Activated CD4-positive, alpha-beta T cell treated with anti-CD3 and anti-CD28 coated beads, Interleukin-2, Interleukin-6, amounts not matched to agents 100 ng/mL and 50 ng/mL, durations not matched to agents 16 hours and 8 hours (primary cell): Measurements from ENCODE around the gene SPDL1.

Source experiments
- DNase-seq: peaks from one replicate; pipeline ENCODE4 v3.0.0-alpha.2; 2020

SPDL1 gene, protein sequence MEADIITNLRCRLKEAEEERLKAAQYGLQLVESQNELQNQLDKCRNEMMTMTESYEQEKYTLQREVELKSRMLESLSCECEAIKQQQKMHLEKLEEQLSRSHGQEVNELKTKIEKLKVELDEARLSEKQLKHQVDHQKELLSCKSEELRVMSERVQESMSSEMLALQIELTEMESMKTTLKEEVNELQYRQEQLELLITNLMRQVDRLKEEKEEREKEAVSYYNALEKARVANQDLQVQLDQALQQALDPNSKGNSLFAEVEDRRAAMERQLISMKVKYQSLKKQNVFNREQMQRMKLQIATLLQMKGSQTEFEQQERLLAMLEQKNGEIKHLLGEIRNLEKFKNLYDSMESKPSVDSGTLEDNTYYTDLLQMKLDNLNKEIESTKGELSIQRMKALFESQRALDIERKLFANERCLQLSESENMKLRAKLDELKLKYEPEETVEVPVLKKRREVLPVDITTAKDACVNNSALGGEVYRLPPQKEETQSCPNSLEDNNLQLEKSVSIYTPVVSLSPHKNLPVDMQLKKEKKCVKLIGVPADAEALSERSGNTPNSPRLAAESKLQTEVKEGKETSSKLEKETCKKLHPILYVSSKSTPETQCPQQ

DNA sequence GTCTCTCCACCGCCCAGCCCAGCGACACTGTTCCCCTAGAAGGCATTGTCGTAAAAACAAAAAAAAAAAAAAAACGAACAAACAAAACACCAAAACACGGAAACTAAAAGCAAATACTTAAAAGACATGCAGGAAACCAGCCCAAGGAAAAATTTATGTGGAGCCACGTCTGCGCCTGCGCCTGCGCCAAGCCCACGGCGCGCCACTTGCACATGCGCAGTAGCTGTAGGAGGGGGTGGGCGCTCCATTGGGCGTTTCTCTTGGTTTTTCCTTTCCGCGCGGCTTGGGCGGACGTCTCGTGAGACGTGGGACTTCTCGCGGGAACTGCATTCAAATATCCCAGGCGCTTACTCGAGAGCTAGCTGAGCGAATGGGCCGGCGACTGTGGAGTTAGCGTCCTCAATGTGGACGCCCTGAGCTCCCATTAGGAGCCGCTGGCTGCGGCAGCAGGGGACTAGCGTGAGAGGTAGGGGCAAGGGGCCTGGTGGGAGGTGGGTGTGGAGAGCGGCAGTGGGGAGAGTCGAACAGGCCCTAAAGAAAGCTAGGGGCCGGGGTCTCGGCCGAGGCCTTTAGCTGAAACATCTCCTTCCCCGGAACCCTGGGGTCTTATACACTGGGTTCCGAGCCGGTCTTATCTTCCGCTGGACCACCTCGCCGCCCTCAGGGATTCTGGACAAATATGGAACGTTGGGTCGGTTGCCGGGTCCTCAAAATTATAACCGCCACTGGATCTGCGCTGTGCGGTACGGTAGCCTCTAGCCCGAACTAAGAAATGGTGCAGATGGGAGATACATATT lies at the start of gene SPDL1:
Gene SPDL1 (plus strand): TSS at position 350 of the 797 bp plus-strand sequence. CDS start 4,644 bp downstream, outside the sequence.
- DNase-seq: peak; percentile 97

DNA sequence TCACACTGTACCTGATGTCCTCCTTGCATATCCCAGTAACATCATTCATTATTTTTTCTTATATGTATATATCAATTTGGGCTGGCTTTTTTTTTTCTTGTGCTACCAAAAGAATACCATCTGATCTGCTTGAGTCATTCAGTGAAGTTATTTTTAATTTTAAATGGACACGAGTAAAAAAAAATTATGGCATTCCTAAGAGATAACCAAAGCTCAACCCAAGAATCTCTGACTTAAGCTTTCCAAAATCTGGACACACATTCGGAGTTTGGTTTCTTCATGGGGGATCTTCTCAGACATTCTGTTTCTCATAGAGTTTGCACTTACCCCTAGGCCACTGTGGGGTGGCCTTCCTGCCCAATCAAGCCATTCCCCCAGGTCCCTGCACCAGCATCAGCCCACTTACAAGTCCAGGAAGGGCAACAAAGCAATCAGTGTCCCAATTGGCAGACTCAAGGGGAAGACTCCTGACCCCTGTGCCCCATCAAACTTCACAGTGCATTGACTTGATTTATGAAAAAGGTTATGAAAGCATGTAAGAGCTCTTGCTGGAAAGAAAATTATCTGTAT lies 49.2 kb upstream of the SPDL1 start:
- DNase-seq: no peak

DNA sequence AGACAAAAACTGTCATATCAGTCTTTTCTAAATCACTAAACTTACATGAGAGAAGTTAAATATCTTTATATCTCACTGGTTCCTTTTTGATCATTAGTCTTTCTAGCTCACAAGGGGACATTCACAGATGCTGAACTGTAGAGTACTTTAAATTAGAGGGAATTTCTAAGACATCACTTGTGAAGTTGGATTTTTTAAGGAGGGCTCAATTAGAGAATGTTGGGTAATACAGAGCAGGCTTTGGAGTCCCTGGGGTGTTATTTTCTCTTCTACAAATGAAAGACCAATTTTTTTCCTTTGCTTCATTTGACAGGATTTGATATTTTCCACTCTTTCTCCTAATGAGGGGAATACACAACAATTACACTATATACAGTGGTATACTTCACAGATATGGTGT lies 48.6 kb upstream of the SPDL1 start:
- DNase-seq: no peak

DNA sequence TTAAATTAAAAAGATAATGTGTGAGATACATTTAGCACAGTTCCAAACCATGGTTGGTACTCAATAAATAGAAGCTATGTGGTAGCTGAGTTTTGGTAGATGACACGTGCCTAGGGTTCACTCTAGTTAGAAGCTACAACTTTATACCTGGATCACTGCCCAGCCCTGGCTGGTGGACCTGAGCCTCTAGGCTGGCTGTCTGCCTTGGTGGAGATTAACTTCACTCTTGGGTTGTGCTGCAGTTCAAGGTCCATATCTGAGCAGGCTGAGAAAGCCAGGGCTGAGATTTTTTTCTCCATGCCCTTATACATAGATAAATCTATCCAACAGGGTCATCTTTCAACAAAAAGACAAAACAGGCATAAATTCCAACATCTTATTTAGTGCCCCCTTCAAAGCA lies 44.6 kb upstream of the SPDL1 start:
- DNase-seq: no peak

DNA sequence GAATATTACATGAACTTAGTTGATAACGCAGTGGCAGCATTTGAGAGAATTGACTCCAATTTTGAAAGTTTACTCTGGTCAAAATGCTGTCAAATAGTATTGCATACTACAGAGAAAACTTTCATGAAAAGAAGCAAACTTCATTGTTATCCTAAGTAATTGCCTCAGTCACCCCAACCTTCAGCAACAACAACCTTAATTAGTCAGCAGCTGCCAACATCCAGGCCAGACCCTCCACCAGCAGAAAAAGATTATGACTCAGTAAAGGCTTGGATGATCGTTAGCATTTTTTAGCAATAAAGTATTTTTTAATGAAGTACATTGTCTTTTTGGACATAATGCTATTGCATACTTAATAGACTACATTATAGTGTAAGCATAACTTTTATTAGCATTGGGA lies 40.8 kb upstream of the SPDL1 start:
- no peak for DNase-seq

DNA sequence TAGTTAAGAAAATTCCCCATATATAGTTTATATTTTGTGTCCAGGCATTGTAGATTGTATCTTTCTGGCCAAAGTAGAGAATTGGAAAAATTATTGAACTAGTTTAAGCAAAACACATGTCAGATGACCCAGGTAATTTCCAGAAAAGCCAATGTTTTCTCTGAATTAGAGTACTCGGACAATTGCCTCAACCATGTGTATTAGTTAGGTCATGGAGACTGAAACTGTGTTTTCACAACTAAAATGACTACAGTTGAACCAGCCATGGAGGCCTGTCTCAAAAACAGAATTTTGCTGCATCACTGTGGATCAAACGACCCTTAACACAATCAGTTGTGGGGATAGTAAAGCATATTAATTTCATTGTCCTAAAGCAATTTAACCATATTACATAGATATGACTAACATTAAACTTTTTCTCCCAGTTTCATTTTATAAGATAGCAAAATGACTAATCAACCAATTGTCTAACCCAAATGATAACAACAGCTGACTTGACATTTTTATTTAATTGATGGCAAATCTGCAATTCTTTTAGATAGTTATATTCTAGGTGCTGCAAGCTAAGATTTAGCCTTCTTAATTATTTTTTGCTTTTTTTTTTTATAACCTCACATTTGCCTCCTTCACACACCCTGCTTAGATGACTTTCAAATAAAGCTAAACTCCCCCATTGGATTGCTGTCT lies 39.2 kb upstream of the SPDL1 start:
- no peak for DNase-seq

DNA sequence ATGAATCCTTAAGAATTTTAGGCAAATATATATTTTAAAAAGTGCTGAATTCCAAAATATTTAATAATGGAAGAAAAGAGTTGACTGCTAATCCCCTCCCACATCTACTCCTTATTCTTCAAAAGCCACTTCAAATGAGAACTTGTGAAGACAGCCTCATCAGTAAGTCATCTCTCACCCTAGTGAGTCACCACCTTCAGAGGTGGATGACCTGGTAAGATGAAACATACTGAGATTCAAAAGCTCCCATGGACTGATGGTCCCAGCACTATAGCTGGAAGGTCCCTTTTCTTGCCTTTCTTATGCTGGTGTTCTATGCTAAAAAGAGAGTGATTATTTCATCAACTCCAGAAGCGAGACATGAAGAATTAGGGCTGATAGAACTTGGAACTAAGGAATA lies 37.8 kb upstream of the SPDL1 start:
- DNase-seq: peak; percentile 53

DNA sequence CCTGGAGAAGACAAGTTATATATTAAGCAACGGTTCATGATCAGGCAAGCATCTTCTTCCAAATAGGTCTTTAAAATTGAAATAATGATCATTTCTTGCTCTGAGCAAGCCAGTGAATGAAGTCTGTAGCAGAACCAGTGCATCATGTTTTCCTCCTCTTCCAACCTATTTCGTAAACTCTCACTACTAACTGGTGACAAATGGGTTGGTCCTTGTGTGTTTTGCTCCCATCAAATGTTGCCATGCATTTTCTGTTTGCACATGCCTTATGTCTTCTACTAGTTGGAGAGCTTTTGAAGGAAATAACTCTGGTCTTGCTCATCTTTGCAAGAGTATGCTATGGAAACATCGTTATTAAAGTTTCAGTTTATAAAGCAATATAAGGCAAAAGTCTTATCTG lies 37.2 kb upstream of the SPDL1 start:
- DNase-seq: no peak

DNA sequence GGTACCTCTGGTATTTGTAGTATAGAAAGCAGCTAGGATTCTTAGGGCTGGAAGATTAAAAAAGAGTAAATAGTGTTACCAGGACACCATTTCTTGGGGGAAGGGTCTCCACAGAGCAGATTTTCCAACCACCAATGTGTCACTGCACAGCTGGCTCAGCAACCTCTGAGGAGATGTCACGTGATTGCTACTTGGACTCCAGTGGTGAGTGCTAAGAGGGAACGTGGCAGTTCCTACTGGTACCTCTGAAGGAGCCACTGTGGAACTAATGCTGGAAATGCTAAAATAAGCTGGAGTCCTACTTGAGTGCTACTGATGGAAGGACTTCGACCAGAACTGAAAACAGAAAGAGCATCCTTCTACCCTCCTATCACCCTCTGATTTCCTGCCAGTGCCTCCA lies 36.1 kb upstream of the SPDL1 start:
- DNase-seq: no peak

DNA sequence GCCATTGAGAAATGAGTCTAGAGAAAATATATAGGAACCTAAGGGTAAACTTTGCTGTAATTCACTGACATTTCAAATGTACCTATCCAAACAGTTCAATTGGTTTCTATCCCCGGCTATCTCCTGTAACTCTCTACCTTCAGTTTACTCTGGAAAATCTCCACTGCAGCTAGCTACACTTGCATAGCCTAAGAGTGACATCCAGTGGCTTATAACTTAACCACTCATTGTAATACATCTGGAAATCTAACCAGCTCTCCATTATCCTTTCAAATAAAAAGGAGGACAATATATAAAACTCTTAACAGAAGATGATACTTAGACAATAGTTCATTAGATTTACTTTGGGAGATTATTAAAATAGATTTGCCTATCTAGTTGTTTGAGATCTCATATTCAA lies 35.3 kb upstream of the SPDL1 start:
- DNase-seq: peak; percentile 6

DNA sequence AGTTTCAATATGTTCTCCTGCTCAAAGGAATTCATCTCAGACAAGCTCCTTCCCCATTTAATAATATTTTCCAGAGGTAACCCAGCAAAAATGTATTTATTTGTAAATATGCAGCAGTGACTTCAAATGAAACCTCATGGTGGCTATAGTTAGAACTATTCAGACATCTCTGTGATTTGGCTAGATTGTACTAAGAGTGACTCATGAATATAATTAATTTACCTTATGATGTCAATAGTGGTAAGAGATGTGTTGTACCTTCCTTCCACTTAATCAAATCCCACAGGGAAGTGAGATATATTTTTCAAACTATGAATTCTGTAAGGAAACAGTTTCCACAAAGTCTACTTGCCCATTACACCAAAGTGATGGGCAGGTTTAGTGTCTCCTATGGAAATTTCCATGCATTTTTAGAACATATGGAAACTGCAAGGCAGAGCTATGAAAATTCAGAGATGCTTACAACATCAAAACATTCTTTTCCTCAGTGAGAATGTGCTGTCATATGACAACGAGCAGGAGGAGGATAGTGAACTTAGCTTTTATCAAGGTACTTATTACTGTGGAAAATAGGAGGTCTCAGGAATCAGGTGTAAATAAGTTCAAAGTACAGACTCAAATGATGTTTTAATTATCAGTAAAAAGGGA lies 34.0 kb upstream of the SPDL1 start:
- DNase-seq: no peak

DNA sequence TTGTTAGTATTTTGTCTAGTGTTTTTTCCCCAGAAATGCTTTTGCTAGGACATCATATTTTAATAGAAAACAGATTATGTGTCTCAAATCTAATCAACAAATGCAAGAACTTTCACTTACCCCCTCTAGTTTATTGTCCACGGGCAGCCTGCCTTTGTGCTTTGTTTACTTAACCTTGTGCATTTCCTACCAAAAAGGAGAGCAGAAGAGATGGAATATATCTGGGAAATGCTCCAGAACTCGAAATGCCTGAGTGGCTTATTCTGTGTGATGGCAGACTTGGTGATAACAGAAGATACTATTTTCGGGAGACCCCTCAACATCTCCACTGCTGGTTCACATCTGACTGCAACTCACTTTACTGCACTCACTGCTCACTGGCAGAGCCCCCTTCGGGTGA lies 33.3 kb upstream of the SPDL1 start:
- DNase-seq: no peak

DNA sequence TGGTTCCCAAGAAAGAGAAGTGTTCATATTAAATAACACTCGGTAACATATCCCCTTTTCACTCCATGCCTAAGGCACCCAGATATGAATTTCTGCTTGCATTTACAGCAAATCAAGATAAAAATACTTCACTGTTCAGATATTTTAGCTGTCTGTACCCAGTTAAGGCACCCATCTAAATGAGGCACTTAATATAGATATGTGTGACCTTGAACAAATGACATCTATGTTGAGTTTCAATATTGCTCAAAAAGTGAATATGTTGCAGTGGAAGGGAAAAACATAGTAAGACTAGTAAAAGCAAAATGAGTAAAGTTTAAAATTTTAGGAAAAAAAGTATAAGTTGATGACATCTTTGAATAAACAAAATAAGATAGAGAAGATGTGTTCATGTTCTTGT lies 32.4 kb upstream of the SPDL1 start:
- DNase-seq: peak; percentile 11

DNA sequence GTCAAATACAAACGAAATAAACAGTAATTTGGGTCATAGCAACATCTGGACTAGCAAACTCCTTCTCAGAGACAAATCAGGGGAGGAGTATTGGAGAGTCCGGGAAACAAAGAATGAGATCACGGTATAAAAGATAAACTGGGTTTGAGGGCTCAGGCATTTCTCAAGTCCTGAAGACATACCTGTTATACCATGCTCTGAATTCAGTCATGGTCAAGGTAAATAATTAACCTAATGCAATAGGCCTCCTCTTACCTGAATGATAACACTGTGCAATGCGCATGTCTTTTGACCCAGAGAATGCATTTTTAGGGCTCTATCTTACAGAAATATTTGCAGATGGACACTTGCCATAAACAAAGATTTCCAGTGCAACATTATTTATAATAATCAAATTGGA lies 31.9 kb upstream of the SPDL1 start:
- no peak for DNase-seq

DNA sequence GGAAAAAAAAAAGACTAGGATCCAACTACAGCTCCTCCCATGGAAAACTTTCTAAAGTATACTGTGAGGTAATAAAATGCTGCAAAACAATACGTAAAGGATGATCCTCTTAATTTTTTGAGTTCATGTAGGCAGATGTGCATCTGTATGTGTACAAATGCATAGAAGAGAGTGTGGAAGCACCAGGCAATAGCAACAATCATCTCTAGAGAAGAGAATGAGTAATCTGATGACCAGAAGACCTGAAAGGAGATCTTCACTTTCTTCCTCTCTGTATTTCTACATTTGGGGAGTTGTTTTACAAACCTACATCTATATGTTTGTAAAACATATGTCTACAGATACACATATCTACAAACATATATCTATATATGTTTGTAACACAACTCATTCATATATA lies 29.3 kb upstream of the SPDL1 start:
- peak; percentile 8 for DNase-seq

DNA sequence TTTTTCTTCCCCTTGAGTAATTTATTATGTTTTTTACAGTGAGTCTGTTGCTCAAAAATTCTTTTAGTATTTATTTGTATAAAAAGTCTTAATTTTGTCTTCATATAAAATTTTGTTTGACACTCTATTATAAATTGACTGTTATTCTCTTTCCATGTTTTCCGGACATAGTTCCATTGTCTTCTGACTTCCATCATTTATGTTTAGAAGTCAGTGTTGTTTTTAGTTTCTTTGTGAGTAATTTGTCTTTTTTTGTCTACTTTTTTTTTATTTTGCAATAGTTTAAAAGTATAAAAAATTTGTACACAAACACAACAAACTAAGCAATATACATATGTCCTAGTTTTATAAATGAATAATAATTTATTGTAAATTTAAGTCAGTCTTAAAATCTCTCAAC lies 25.7 kb upstream of the SPDL1 start:
- DNase-seq: no peak

DNA sequence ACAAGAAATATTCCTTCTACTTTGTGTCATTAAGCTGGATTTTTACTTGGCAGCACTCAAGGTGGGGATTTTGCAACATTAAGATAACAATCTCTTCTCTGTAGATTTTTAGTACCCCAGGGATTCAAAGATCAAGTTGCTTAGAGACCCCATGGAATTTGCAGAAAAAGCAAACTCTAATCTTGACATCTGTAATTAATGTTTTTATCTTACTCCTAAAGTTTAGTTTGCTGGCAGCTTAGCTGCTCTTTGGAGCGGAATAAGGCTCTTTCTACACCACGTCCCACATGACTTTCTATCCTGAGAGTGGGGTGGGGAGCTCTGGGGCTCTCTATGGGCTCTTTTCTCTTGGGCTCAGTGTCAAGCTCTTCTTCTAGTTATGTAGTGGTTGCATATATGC lies 21.7 kb upstream of the SPDL1 start:
- DNase-seq: no peak

DNA sequence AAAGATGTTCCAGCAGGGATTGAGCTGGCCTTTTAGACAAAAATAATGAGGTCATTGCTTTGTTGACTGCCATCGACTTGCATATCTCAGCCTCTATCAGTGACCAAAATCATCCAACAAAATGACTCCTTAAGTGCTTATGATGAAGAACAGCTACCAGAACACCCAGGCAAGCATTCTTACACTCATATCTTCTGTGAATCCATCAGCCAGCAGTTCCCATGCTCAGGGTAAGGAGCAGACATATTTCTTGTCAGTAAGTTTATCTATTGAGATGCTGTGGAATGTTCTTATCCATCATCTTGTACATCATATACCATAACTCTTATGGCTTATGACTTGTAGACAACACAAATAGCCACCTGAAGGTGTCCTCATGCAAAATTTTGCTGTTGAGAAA lies 20.2 kb upstream of the SPDL1 start:
- DNase-seq: no peak

DNA sequence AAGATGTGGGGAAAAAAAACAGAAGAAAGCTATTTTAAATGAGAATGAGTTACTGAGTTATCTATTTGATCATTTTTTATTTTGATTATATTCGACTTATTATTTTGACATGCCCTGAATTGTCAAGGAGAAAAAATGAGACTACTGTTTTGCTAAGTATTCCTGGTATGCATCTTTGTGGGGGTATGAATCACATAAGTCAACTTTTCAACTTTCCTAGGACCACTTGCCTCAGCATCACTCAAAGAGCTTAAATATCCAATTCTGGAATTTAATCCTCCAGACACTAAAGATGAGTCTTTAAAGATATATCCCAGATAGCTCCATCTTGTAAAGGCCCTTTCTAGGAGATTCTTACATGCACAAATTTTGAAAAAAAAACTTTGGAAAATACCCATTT lies 17.4 kb upstream of the SPDL1 start:
- DNase-seq: no peak

DNA sequence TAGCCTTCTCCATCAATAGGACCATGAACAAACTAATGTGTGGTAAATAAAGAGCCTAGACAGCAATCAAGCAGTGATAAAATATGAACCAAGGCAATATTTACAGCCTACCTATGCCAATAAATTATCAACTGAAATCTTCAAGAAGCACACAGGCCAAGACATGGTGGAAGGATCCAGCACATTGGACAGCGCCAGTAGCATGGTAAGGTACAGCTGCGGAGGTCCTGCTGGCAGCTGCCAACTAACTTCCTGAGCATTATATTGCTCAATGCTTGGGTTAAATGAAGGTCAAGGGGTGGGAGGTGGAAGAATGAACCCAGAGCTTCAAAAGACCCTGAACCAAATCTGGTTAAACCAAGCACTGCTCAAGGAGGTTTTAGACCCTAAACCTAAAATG lies 16.5 kb upstream of the SPDL1 start:
- no peak for DNase-seq

DNA sequence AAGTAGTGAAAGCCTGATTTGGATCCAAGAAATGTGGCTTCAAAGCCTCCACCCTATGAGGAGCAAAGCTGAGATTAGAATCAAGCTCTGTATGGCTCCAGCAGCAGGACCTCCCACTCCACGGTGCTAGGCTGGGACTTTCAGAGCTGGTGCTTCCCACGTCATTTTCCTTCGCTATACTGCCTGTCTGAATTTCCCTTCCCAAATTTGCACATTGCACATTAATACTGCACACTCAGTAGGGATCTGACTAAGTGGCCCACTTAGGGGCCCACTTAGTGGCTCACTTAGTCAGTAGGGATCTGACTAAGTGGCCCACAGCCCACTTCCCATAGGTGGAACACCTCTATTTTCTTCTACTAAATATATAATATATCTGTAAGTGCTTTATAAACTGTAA lies 14.1 kb upstream of the SPDL1 start:
- no peak for DNase-seq

DNA sequence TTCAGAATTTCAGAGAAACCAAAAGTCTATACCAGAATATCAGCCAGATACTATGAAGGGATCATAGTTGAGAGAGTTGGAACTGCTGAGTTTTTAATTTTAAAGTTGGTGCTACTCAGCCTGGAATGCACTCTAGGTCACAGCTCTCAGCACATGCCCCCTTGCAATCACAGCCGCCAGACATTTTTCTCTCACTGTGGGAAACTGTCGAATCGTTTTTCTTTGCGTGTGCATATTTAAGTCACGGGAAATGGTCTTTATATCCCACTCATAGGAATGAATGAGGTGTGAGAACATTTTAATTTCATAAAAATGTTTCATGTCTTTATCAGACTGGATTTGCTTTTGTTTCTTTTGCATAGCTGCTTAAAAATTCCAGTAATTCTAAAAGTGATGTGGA lies 12.2 kb upstream of the SPDL1 start:
- DNase-seq: no peak
